GM12891 (cell line): ENCODE data around the gene ARID1B.

Source experiments
- PAX5 ChIP-seq: IDR thresholded peaks from 2 replicates; pipeline ENCODE4 v1.6.1; 2011; ENCODE audit warnings: low read length, moderate library complexity, mild to moderate bottlenecking; ENCODE audit not compliant: insufficient read depth, severe bottlenecking
- POLR2A ChIP-seq: IDR thresholded peaks from 2 replicates; pipeline ENCODE4 v1.6.1; 2011; ENCODE audit warnings: low read depth, low read length, control low read depth
- POLR2AphosphoS5 ChIP-seq: IDR thresholded peaks from 2 replicates; pipeline ENCODE4 v1.6.1; 2011; ENCODE audit warnings: low read depth, low read length, control low read depth
- POU2F2 ChIP-seq: IDR thresholded peaks from 2 replicates; pipeline ENCODE4 v1.6.1; 2011; ENCODE audit warnings: low read depth, mild to moderate bottlenecking, control low read depth, low read length, moderate library complexity
- SPI1 ChIP-seq: IDR thresholded peaks from 2 replicates; pipeline ENCODE4 v1.6.1; 2011; ENCODE audit warnings: low read depth, low read length, control low read depth
- TAF1 ChIP-seq: IDR thresholded peaks from 2 replicates; pipeline ENCODE4 v1.6.1; 2011; ENCODE audit warnings: low read depth, low read length, control low read depth

DNA sequence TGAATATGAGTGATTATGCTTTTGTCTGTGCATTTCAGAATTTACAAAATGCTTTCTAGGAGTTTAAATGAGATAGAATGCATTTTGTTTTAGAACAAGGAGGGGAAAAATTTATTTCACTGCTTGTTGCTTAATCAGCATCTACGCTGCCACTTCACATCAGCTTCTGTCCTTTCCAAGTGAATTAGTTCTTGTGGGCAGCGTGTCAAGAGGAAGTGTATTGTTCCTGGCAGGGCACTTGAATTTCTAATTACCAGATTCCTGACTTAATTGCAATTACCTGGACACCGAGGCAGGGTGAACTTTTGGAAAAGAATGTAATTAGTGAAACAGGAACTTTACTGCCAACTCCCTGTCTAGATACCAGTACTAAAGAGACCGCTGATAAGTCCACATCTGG lies 282.6 kb downstream of the ARID1B start:
- TF ChIP-seq POLR2AphosphoS5 (no peak), POLR2A (no peak), TAF1 (no peak), POU2F2 (no peak), PAX5 (no peak), SPI1 (no peak)
